GM06990 (cell line): Measurements from ENCODE around the gene SLCO2A1.

Source experiments
- DNase-seq: peaks from one replicate; pipeline ENCODE4 v3.0.0-alpha.2; 2011; ENCODE audit not compliant: insufficient read length; ENCODE audit errors: extremely low read depth
- H3K27me3 ChIP-seq: replicated peaks from 2 replicates; pipeline ENCODE4 v1.6.0; 2011; ENCODE audit warnings: low read length; ENCODE audit not compliant: control insufficient read depth, insufficient read depth
- H3K36me3 ChIP-seq: 2 replicates; pipeline ENCODE4 v1.5.1; 2011; ENCODE audit warnings: low read length; ENCODE audit not compliant: control insufficient read depth, insufficient read depth
- H3K4me3 ChIP-seq: replicated peaks from 2 replicates; pipeline ENCODE4 v1.5.1; 2011; ENCODE audit warnings: low read depth, mild to moderate bottlenecking, control low read depth, low read length
- CTCF ChIP-seq: IDR thresholded peaks from 2 replicates; pipeline ENCODE4 v1.5.1; 2011; ENCODE audit warnings: low read length, control low read depth, mild to moderate bottlenecking, inconsistent platforms; ENCODE audit not compliant: insufficient read depth, poor library complexity, severe bottlenecking

The SLCO2A1 gene

DNA sequence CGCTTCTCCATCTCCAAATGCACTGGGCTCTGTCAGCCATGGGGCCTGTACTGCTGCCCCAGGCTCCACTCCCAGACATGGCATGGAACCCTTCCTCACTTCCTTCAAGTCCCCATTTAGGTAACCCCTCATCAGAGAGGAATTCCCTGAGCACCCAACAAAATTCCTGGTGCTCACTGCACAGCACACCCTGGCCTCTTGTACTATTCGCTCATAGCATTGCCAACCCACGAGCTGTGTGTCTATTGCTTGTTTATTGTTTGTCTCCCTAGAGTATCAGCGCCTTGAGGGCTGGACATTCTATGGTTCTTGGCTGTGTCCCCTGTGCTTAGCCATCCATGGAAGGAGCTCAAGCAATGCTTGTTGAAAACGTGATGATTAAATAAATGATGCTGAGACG is 46.1 kb upstream of the SLCO2A1 start:
- no peaks in the 10 kb centered on the region for H3K27me3 ChIP-seq
- H3K36me3 ChIP-seq, result no peaks in the 10 kb centered on the region
- DNase-seq, result no peak
- TF ChIP-seq CTCF, result no peak
- H3K4me3 ChIP-seq, result no peak overlapping the region

- Histone ChIP-seq H3K27me3 (no peaks in the 10 kb centered on the region), H3K4me3 (no peak overlapping the region), H3K36me3 (no peaks in the 10 kb centered on the region)
- no peak for DNase-seq
- no peak for TF ChIP-seq CTCF
Observed at GRCh38 chr3:134075568-134075825, 45.8 kb upstream of the SLCO2A1 start.

GRCh38 chr3:134074790-134075567 is 45.3 kb upstream of the SLCO2A1 start:
- TF ChIP-seq CTCF, result no peak
- no peaks in the 10 kb centered on the region for H3K36me3 ChIP-seq
- DNase-seq, result no peak
- no peak overlapping the region for H3K4me3 ChIP-seq
- H3K27me3 ChIP-seq, result no peaks in the 10 kb centered on the region

- no peak for TF ChIP-seq CTCF
- H3K36me3 ChIP-seq, result no peaks in the 10 kb centered on the region
- H3K27me3 ChIP-seq, result no peaks in the 10 kb centered on the region
- H3K4me3 ChIP-seq, result no peak overlapping the region
- no peak for DNase-seq
Observed at GRCh38 chr3:134074001-134074789, 44.5 kb upstream of the SLCO2A1 start.

GRCh38 chr3:134073583-134073945 is 43.8 kb upstream of the SLCO2A1 start:
- TF ChIP-seq CTCF, result no peak
- H3K4me3 ChIP-seq, result no peak overlapping the region
- H3K27me3 ChIP-seq, result no peaks in the 10 kb centered on the region
- DNase-seq, result no peak
- no peaks in the 10 kb centered on the region for H3K36me3 ChIP-seq
